Endodermal cell (in vitro differentiated cells): Measurements from ENCODE around the gene DARS1. TPM values are rescaled to one million over a fixed set of nuclear protein-coding genes. Genes with fewer than 3 reads are reported as not detected.
A peak's percentile ranks its signal among the peaks of the same experiment; 100 is the strongest.

Experiments
- DNase-seq: peaks from one replicate; pipeline ENCODE4 v3.0.0-alpha.2; 2017
- H3K27ac ChIP-seq: 2 replicates; pipeline ENCODE4 v1.5.1; 2013; ENCODE audit warnings: mild to moderate bottlenecking, low read depth, low read length, moderate library complexity
- H3K27me3 ChIP-seq: 2 replicates; pipeline ENCODE4 v1.6.1; 2013; ENCODE audit warnings: mild to moderate bottlenecking, low read length, moderate library complexity; ENCODE audit not compliant: insufficient read depth, control insufficient read depth, poor library complexity, severe bottlenecking
- H3K36me3 ChIP-seq: 2 replicates; pipeline ENCODE4 v1.7.0; 2013; ENCODE audit warnings: mild to moderate bottlenecking, low read length, moderate library complexity; ENCODE audit not compliant: control insufficient read depth, insufficient read depth
- H3K4me1 ChIP-seq: one replicate; pipeline ENCODE4 v1.7.0; 2013; ENCODE audit warnings: low read length; ENCODE audit not compliant: control insufficient read depth, insufficient read depth
- H3K4me3 ChIP-seq: 2 replicates; pipeline ENCODE4 v1.5.1; 2013; ENCODE audit warnings: mild to moderate bottlenecking, low read length, moderate library complexity
- H3K9ac ChIP-seq: 2 replicates; pipeline ENCODE4 v1.6.1; 2013; ENCODE audit warnings: mild to moderate bottlenecking, low read length, moderate library complexity; ENCODE audit not compliant: poor library complexity, severe bottlenecking; ENCODE audit errors: extremely low read depth
- H3K9me3 ChIP-seq: 2 replicates; pipeline ENCODE4 v1.6.1; 2013; ENCODE audit warnings: mild to moderate bottlenecking, low read length, moderate library complexity; ENCODE audit not compliant: control insufficient read depth
- H3K27ac Mint-ChIP-seq: 2 replicates; pipeline ENCODE4 v1.8.0; 2020; ENCODE audit warnings: mixed read lengths
- H3K27me3 Mint-ChIP-seq: 2 replicates; pipeline ENCODE4 v1.8.0; 2021; ENCODE audit warnings: mild to moderate bottlenecking, mixed read lengths; ENCODE audit not compliant: insufficient read depth
- H3K36me3 Mint-ChIP-seq: 2 replicates; pipeline ENCODE4 v1.8.0; 2020; ENCODE audit warnings: low read depth, mixed read lengths
- H3K4me1 Mint-ChIP-seq: 2 replicates; pipeline ENCODE4 v1.8.0; 2020; ENCODE audit warnings: mixed read lengths
- H3K4me3 Mint-ChIP-seq: 2 replicates; pipeline ENCODE4 v1.8.0; 2020; ENCODE audit warnings: mild to moderate bottlenecking, moderate library complexity, mixed read lengths
- H3K9me3 Mint-ChIP-seq: 2 replicates; pipeline ENCODE4 v1.8.0; 2020; ENCODE audit warnings: mild to moderate bottlenecking, mixed read lengths
- WGBS, 2 experiments: methylation state at CpG; one replicate each; pipeline versions ENCODE4 v1.1.5 to v1.1.7; 2013; ENCODE audit warnings: missing lambda C conversion rate in 2 of 2, mixed read lengths in 1 of 2; ENCODE audit not compliant: insufficient coverage in 1 of 2, insufficient read length in 1 of 2; 5-methylcytosine and 5-hydroxymethylcytosine counted together
- total RNA-seq, 2 donors: library from RNA; stranded (reverse); fragmentation: NEBNext Ultra II Directional in 1 of 2; extraction: Animal tissue kit (Norgen Biotek cat#: 25700) in 1 of 2; gene quantifications; 2 replicates in 1 of 2; 3 replicates in 1 of 2; pipeline ENCODE4 v1.2.1, GENCODE V29; 2021
- TF ChIP-seq, protein P1 (sequence below): fragments of 200-600 bp; sonication (generic); conservative IDR thresholded peaks from 2 replicates; pipeline ENCODE4 v1.5.0; 2021; ENCODE audit warnings: antibody characterized with exemption, mild to moderate bottlenecking

The DARS1 gene
- total RNA-seq, 2 donors from 2014 or later, result 70.5 to 75.9 TPM

DNA sequence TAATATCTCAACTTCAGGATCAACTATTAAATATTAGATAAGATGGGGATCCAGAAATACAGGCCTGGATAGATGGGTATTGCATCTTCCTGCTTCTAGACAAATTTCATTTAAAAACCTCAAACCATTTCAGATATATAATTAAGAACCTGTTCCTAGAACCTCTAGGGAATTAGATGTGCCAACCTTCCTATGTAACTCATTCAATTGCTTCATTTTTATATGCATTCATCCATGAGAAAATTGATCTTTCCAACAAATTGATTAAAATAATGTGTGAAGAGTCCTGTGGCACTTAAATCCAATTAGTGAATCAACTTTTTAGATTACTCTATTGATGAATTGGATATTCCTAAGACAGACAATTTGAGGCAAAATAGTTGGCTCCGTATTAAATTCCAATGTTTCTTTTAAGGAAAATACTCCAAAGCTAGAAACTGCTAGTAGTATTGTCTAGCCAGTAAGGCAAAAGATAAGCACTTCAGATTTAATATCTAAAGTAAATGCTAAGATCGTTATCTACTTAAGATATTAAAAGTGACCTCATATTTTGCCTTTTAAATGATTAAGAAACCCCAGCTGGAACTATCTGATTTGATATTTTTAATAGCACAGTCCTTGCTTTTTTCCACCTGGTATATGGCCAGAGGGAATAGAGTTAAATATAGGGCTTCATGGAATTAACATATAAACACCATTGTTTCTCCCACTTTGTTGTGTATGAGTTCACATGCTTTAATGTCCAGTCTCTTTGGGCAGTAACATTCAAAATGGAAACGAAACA is 35.8 kb downstream of the DARS1 start:
- Histone ChIP-seq H3K9me3 (peaks cover 8% of the 10 kb centered on the region), H3K27ac (peak overlapping the region; percentile 25), H3K27me3 (no peaks in the 10 kb centered on the region), H3K36me3 (peaks cover 16% of the 10 kb centered on the region), H3K4me3 (no peak overlapping the region), H3K9ac (no peak overlapping the region), H3K4me1 (peaks cover 8% of the 10 kb centered on the region)
- Mint-ChIP-seq H3K9me3 (no peaks in the 10 kb centered on the region), H3K4me1 (peaks cover 31% of the 10 kb centered on the region), H3K27ac (no peak overlapping the region), H3K36me3 (peaks cover 17% of the 10 kb centered on the region), H3K27me3 (no peaks in the 10 kb centered on the region), H3K4me3 (no peak overlapping the region)
- TF ChIP-seq, protein P1, sequence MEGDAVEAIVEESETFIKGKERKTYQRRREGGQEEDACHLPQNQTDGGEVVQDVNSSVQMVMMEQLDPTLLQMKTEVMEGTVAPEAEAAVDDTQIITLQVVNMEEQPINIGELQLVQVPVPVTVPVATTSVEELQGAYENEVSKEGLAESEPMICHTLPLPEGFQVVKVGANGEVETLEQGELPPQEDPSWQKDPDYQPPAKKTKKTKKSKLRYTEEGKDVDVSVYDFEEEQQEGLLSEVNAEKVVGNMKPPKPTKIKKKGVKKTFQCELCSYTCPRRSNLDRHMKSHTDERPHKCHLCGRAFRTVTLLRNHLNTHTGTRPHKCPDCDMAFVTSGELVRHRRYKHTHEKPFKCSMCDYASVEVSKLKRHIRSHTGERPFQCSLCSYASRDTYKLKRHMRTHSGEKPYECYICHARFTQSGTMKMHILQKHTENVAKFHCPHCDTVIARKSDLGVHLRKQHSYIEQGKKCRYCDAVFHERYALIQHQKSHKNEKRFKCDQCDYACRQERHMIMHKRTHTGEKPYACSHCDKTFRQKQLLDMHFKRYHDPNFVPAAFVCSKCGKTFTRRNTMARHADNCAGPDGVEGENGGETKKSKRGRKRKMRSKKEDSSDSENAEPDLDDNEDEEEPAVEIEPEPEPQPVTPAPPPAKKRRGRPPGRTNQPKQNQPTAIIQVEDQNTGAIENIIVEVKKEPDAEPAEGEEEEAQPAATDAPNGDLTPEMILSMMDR, result no peak
- no peak for DNase-seq
- WGBS, 2 experiments, result 91 to 100% methylated on average over 2 to 3 of the region's 3 CpGs

DNA sequence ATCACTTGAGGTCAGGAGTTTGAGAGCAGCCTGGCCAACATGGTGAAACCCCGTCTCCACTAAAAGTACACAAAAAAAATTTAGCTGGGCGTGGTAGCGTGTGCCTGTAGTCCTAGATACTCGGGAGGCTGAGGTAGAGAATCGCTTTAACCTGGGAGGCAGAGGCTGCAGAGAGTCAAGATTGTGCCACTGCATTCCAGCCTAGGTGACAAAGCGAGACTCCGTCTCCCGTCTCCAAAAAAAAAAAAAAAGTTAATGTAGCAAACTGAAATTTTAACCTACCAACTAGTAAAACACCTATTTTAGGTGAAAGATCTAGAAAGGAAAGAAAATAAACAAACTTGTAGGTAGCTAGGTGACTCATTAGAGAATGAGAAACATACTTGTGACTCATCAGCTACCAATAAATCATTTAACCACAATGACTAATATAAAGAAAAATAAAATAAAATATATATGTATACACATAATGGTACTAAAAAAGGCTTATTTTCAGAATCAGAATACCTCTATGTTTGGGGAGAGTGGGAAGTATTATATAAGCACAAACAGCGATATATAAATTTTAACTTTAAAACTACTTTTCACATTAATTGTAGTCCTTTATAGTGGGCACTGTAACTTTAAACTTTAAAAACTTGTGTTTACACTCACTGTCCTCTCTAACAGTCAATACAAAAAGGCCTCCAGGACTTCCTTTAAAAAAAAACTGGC is 36.6 kb downstream of the DARS1 start:
- 92 to 96% methylated on average over 5 to 9 of the region's 9 CpGs for WGBS, 2 experiments
- no peak overlapping the region for H3K4me3 ChIP-seq
- Mint-ChIP-seq H3K4me1 (peaks cover 34% of the 10 kb centered on the region), H3K27ac (peak overlapping the region; percentile 80), H3K4me3 (no peak overlapping the region), H3K36me3 (peaks cover 17% of the 10 kb centered on the region), H3K27me3 (no peaks in the 10 kb centered on the region), H3K9me3 (no peaks in the 10 kb centered on the region)
- H3K27me3 ChIP-seq, result no peaks in the 10 kb centered on the region
- peaks cover 8% of the 10 kb centered on the region for H3K4me1 ChIP-seq
- peaks cover 16% of the 10 kb centered on the region for H3K36me3 ChIP-seq
- DNase-seq, result no peak
- peaks cover 8% of the 10 kb centered on the region for H3K9me3 ChIP-seq
- no peak overlapping the region for H3K27ac ChIP-seq
- no peak overlapping the region for H3K9ac ChIP-seq
- TF ChIP-seq, protein P1, result no peak

DNA sequence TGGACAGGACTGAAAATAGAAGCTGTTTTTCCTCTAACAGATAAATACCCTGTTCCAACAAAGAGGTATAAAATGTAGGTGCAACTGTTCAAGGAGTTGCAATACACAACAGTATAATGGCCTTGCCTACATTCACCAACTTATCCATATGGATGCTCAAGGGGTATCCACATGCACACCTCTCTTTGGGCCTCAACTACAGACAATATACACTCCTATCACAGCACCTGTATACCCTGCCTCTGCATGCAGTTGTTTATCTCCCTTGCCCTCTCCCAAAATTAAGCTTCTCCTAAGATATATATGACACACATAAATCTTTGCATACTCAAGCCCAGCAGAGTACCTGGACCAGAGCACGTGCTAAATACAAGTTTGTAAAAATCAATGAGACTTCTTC is 37.3 kb downstream of the DARS1 start:
- no peak for DNase-seq
- Mint-ChIP-seq H3K9me3 (no peaks in the 10 kb centered on the region), H3K27ac (peak overlapping the region; percentile 80), H3K27me3 (no peaks in the 10 kb centered on the region), H3K36me3 (peaks cover 20% of the 10 kb centered on the region), H3K4me3 (no peak overlapping the region), H3K4me1 (peaks cover 37% of the 10 kb centered on the region)
- H3K4me1 ChIP-seq, result peaks cover 12% of the 10 kb centered on the region
- TF ChIP-seq, protein P1, result no peak
- H3K27ac ChIP-seq, result no peak overlapping the region
- H3K9ac ChIP-seq, result no peak overlapping the region
- H3K4me3 ChIP-seq, result no peak overlapping the region
- whole genome bisulfite sequencing, 2 experiments, result 88 to 95% methylated on average over 1 of the region's 1 CpG
- peaks cover 8% of the 10 kb centered on the region for H3K9me3 ChIP-seq
- H3K27me3 ChIP-seq, result no peaks in the 10 kb centered on the region
- peaks cover 21% of the 10 kb centered on the region for H3K36me3 ChIP-seq
